HL-60/S4 treated with retinoic acid at 250 ng/mL for 4 days and 3 days (cell line): ENCODE data around the gene CXCL1.
"Not testable (repeated sequence)": the region's sequence is repeated elsewhere in the genome, so short reads cannot be mapped to it uniquely, and the experiment has no call there.

Experiments used
- in situ Hi-C: fragments of 300-500 bp; cut with MboI; formaldehyde crosslinking; loops from 2 replicates; pipeline ENCODE4 v1.7.0; 2022; ENCODE audit warnings: low sequenced_read_pairs

CXCL1 gene

DNA sequence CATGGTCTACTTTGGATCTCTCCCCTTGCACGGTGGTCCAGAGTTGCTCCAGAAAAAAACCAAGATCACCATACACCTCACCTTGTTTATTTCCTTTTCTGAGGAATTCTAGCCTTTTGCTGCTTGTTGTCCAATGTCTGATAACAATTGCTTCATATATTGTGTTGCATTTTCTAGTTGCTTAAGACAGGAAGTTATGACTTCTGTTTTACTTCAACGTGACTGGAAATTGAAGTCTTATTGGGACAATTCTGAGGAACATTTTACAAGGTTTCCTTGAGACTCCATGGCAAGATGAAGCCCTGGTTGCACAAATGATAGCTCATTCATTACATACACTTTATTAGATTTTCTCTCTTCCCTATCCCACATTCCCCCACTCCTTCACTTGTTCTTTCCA lies 5.2 kb downstream of the CXCL1 start:
- in situ Hi-C loops: no loop called here

DNA sequence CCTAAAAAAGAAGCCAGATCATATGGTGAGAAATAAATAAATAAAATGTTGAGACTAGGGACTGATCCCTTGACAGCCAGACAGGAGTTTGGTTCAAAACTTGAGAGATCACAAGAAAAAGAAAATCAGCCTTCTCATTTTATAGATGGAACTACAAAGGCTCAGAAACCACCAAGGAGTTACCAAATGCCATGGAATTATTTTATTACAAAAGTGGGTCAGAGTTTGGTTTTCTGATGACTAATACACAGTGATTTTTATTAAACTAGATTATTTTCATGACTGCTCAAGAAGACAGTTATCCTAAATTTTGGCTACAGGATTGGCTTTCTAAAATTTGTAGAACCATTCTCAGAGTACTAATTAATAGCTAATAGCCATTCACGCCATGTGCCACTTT lies 6.2 kb downstream of the CXCL1 start:
- in situ Hi-C loops: no loop called here

- in situ Hi-C loops: no loop called here
Observed at GRCh38 chr4:73883306-73883705, 14.1 kb downstream of the CXCL1 start.

GRCh38 chr4:73885574-73886267 lies 16.5 kb downstream of the CXCL1 start:
- in situ Hi-C loops: no loop called here

GRCh38 chr4:73891326-73891725 lies 22.1 kb downstream of the CXCL1 start:
- in situ Hi-C loops: no loop called here

- in situ Hi-C loops: no loop called here
Observed at GRCh38 chr4:73891739-73892405, 22.7 kb downstream of the CXCL1 start.

DNA sequence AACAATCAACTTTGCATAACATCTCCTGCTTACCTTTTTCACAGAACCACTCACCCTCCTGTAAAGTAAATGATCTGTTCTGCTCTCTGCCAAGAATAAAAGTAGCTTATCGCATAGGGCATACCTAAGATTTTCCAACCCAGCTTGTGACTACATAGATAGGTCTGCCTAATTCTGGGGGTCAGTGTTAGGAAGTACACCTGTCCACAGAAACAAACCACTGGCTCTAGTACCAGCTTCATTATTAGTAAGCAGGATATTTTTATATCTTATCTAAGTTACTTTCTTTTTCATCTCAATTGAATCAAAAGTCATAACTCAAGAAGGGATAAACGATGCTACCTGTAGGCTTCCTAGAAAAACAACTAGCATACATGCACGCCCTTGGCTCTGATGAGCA lies 23.8 kb downstream of the CXCL1 start:
- in situ Hi-C loops: no loop called here

DNA sequence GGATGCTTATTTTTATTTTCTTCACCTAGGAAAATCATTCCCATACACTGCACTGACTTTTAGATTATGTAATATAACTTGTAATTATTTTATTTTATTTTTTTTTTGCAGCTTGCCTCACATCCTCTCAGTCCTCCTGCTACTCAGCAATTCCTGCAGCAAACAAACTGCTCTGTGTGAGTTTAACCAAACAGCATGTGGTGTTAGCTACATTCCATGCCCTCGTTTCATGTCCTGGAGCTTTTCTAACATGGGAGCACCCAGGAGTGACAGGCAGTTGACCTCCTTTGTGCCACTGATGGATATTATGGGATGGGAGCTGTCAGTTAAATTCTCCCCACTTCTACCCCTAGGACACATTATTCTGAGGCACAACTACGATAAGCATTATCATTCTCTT lies 24.8 kb downstream of the CXCL1 start:
- in situ Hi-C loops: no loop called here

DNA sequence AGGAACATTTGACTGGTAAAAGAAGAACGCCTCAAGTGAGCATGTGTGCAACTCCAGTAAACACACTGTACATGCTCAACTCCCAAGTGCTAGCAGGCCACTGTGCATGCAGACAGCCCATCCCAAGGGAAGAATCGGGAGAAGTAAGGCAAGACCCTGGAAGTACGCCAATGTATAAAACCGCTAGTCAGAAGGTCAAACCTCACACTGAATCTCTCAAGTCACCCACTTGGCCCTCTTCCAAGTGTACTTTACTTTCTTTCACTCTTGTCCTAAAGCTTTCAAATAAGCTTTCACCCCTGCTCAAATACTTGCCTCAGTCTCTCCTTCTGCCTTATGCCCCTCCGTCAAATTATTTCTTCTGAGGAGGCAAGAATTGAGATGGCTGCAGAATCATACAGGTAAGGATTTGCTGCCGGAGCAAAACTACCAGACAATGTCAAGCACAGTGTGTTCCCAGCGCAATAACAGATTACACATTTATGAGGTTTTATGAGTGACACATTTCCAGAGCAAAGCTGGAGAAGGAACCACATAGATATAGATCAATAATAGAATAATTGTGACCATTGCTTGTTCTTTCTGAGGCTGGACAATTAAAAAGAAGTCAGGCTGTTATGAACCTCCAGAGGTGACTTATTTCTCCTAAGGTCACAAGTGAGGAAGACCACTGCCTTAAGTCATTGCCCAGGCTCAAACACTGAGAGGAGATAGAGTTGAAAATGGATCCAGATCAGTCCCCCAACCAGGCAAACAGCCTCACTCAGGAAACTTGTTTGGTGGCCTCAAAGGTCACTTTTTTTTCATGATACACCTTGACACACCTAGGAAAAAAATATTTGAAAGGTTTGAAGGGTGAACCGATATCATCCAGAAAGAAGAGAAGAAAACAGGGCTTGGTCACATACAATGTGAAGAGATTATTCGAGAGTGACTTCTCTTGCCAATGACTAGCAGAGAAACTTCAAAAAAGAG lies 26.3 kb downstream of the CXCL1 start:
- in situ Hi-C loops: no loop called here

GRCh38 chr4:73896416-73896815 lies 27.2 kb downstream of the CXCL1 start:
- in situ Hi-C loops: no loop called here

GRCh38 chr4:73897380-73898136 lies 28.4 kb downstream of the CXCL1 start:
- in situ Hi-C loops: no loop called here

- in situ Hi-C loops: not testable (repeated sequence)
Observed at GRCh38 chr4:73899338-73899737, 30.1 kb downstream of the CXCL1 start.

DNA sequence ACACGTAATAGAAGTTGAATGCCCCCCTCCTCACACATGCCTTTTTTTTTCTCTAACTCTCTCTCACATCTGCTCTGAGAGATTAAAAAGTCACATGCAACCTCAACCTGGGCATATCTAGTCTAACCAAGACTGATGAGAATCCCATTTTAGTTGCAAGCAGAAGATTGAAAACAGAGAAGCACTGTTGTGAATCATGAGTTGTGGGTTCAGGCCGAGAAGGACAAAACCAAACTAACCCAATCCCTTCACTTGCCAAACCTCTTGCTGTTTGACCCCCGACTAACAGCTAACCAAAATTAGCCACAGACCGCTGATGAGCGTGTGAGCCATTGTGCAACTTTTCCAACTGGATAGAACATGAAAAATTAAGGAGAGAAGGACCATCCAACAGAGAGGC lies 31.8 kb downstream of the CXCL1 start:
- in situ Hi-C loops: no loop called here

DNA sequence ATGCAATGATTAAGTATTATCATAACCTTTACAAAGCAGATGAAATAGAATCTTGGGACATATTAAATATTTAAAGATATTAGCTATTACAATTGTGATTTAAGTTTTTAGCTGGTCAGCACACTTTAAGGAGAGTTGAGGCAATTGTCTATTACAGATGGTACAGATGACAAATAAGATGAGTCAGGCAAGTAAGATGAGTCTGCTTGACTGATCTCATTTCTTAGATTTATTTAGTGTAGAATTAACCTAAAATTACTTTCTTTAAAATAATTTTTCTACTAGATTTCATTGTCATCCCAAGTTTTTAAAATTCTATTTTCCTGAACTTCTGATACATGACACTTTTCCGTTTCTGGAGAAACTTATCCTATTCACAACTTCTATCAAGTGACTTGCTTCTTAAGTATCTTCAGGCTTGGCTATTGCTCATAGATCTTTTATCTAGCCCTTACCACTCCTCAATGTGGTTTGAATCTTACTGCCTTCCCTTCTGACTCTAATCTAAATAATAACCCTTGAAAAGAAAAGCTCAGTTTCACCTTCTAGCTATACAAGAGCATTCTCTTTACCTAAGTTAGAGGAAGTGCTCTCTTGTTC lies 32.9 kb downstream of the CXCL1 start:
- in situ Hi-C loops: no loop called here

DNA sequence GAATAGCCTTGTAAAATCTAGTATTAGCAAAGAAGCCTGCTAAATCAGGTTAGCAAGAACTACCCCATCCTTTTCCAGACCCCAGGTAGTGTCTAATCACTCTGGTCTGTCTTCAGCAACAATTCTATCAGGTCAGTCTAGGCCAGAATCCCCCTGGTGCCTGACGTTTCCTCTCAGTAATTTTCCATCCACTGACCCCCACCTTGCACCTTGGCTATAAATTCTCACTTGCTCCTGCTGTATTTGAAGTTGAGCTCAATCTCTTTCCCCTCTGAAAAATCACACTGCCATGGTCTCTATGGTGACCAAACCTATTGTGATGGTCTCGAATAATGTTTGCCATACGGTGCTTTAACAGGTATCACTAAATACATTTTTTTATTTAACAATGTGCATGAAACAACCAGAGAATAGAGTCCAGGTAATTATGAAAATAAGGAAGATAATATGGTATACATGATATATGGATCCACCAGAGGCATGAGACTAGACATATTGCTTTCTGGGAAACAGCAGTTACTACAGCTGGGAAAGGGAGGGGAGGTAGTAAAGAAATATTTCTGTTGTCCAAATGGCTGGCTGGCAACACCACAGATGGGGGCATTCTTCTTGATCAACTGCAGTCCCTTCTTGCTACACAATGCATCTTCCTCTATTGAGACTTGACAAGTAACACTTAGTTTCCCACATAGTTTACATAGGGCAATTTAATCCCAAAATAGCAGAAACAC lies 33.8 kb downstream of the CXCL1 start:
- in situ Hi-C loops: no loop called here

- in situ Hi-C loops: no loop called here
Observed at GRCh38 chr4:73904491-73904890, 35.3 kb downstream of the CXCL1 start.

- in situ Hi-C loops: no loop called here
Observed at GRCh38 chr4:73908965-73909364, 39.8 kb downstream of the CXCL1 start.

GRCh38 chr4:73911746-73912145 lies 42.6 kb downstream of the CXCL1 start:
- in situ Hi-C loops: no loop called here

- in situ Hi-C loops: no loop called here
Observed at GRCh38 chr4:73912191-73912590, 43.0 kb downstream of the CXCL1 start.

- in situ Hi-C loops: no loop called here
Observed at GRCh38 chr4:73914071-73914470, 44.9 kb downstream of the CXCL1 start.
